ENCODE measurements around the gene POLA1. TPM values are rescaled to one million over a fixed set of nuclear protein-coding genes. Genes with fewer than 3 reads are reported as not detected.

POLA1 gene
- total RNA-seq, 1 donor from 2014 or later, result 76.5 TPM

DNA sequence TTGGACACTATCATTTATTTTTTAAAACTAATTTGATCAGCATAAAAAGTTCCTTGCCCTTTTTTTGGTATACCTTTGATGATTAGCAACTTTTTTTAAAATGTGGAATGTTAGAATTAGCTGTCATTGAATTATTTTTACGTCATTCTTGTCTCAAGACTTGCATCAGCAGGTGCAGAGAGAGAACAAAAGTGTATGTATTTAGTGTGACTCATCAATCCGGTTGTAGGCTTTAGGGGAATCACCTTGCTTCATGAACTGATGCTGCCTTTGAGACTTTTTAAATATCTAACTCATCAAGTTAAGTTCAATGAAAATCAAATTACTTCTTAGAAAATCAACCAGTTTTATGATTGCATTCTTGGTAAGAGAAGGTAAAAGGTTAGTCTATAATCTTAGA, 197.0 kb downstream of the POLA1 start:
- peaks cover 7% of the 10 kb centered on the region for H3K4me1 Mint-ChIP-seq
- no peak overlapping the region for H3K27ac Mint-ChIP-seq (ENCODE audit: unreplicated experiment)
- H3K9me3 Mint-ChIP-seq, result peaks cover 6% of the 10 kb centered on the region
- H3K4me3 Mint-ChIP-seq, result no peak overlapping the region
- no peak for DNase-seq (ENCODE audit: low read depth, low spot score)
- TF ChIP-seq, protein P1, sequence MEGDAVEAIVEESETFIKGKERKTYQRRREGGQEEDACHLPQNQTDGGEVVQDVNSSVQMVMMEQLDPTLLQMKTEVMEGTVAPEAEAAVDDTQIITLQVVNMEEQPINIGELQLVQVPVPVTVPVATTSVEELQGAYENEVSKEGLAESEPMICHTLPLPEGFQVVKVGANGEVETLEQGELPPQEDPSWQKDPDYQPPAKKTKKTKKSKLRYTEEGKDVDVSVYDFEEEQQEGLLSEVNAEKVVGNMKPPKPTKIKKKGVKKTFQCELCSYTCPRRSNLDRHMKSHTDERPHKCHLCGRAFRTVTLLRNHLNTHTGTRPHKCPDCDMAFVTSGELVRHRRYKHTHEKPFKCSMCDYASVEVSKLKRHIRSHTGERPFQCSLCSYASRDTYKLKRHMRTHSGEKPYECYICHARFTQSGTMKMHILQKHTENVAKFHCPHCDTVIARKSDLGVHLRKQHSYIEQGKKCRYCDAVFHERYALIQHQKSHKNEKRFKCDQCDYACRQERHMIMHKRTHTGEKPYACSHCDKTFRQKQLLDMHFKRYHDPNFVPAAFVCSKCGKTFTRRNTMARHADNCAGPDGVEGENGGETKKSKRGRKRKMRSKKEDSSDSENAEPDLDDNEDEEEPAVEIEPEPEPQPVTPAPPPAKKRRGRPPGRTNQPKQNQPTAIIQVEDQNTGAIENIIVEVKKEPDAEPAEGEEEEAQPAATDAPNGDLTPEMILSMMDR (conservative IDR thresholded peaks at IDR 0.05), result no peak
- no peaks in the 10 kb centered on the region for H3K27me3 Mint-ChIP-seq (ENCODE audit: low read depth)
- peaks cover 42% of the 10 kb centered on the region for H3K36me3 Mint-ChIP-seq (ENCODE audit: low read depth)

DNA sequence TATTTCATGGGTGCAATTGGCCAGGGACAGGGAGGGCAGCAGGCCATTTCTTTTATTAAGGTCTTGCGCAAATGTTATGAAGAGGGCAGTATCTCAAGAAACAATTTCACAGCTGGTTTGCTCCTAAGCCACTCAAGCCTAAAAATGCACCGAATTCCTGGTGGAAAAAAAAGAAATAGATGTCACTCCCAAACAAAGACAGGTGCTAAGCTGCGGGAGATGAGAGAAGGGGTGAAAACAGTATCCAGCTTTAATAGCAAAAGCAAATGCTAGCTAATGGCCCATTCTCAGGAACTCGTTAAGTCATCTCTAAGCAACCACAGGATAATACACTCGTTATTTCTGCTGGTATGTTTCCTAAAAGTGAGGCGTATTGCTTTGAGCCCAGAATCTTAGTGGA, 205.7 kb downstream of the POLA1 start:
- H3K9me3 Mint-ChIP-seq, result no peaks in the 10 kb centered on the region
- H3K4me1 Mint-ChIP-seq, result peaks cover 11% of the 10 kb centered on the region
- H3K4me3 Mint-ChIP-seq, result no peak overlapping the region
- H3K27ac Mint-ChIP-seq (ENCODE audit: unreplicated experiment), result peak overlapping the region; percentile 14
- DNase-seq (ENCODE audit: low read depth, low spot score), result no peak
- no peaks in the 10 kb centered on the region for H3K27me3 Mint-ChIP-seq (ENCODE audit: low read depth)
- H3K36me3 Mint-ChIP-seq (ENCODE audit: low read depth), result peaks cover 26% of the 10 kb centered on the region
- TF ChIP-seq, protein P1 (conservative IDR thresholded peaks at IDR 0.05), result no peak

DNA sequence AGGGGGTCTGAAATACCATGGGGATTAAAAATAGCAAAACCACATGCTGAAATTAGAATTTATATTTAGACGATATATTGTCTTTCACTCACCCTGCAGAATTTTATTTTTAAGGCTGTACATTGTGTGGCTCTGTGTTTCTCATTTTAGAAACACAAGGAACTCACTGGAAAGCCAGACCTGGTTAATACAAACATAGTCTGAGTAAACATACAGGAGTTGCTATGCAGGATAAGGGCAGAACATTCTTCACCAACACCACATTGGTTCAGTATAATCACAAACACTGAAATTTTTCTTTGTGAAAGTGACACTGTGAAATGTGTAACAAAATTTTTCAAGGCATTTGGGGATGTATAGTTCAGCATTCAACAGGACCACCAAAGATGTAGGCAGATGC, 206.5 kb downstream of the POLA1 start:
- Mint-ChIP-seq H3K9me3 (no peaks in the 10 kb centered on the region), H3K4me3 (no peak overlapping the region), H3K27ac (ENCODE audit: unreplicated experiment) (no peak overlapping the region), H3K27me3 (ENCODE audit: low read depth) (no peaks in the 10 kb centered on the region), H3K4me1 (peaks cover 9% of the 10 kb centered on the region), H3K36me3 (ENCODE audit: low read depth) (peaks cover 21% of the 10 kb centered on the region)
- TF ChIP-seq, protein P1 (conservative IDR thresholded peaks at IDR 0.05), result no peak
- DNase-seq (ENCODE audit: low read depth, low spot score), result no peak

DNA sequence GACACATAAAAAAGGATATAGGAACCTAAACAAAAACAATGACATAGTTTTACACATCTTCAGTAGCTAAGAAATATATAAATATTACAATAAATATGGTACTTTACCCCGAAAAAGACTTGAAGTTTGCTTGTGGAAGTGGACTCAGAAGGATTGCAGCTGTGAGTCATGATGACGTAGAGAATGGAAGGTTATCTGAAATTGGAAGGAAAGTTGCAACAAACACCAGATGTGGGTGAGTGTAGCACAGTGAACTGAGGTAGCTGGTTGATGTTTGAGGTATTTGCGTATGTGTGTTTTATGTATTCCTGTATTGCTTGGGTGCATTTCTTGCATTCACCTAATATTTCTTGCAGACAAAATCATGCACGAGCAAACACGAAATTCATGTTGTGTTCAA, 209.1 kb downstream of the POLA1 start:
- DNase-seq (ENCODE audit: low read depth, low spot score), result no peak
- Mint-ChIP-seq H3K27ac (ENCODE audit: unreplicated experiment) (peak overlapping the region; percentile 88), H3K9me3 (no peaks in the 10 kb centered on the region), H3K27me3 (ENCODE audit: low read depth) (no peaks in the 10 kb centered on the region), H3K4me1 (no peaks in the 10 kb centered on the region), H3K4me3 (no peak overlapping the region), H3K36me3 (ENCODE audit: low read depth) (peaks cover 28% of the 10 kb centered on the region)
- TF ChIP-seq, protein P1 (conservative IDR thresholded peaks at IDR 0.05), result no peak

DNA sequence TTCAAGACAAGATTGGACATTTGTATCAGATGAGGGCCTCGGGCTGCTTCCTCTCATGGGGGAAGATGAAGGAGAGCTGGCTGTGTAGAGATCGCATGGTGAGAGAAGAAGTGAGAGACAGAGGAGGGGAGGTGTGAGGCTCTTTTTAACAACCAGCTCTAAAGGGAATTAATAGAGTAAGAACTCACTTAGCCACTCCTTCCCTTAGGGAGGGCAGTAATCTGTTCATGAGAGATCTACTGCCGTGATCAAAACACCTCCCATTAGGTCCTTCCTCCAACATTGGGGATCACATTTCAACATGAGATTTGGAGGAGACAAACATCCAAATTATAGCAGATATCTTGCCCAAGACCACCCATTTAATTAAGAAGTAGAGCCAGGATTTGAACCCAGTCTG, 225.0 kb downstream of the POLA1 start:
- Mint-ChIP-seq H3K36me3 (ENCODE audit: low read depth) (peaks cover 8% of the 10 kb centered on the region), H3K4me1 (peaks cover 5% of the 10 kb centered on the region), H3K9me3 (no peaks in the 10 kb centered on the region), H3K4me3 (no peak overlapping the region), H3K27ac (ENCODE audit: unreplicated experiment) (no peak overlapping the region), H3K27me3 (ENCODE audit: low read depth) (no peaks in the 10 kb centered on the region)
- TF ChIP-seq, protein P1 (conservative IDR thresholded peaks at IDR 0.05), result no peak
- DNase-seq (ENCODE audit: low read depth, low spot score), result no peak

DNA sequence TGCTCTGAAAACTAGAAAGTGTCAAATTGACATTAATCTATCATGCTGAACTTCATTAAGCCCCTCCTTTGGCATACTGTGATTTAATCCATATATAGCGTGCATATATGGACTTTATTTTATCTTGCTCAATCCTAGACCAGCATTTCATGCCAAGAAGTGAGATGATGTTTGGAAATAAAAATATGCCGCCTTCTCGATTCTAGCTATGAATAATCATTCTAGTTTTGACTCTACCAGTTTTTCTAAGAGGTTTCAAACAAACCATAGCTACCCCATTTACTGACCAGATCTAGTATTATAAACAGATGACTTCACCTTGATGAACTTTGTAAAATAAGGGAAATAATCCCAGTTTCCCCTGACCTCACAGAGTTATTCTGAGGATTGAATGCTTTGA, 227.1 kb downstream of the POLA1 start:
- Mint-ChIP-seq H3K4me1 (peaks cover 5% of the 10 kb centered on the region), H3K27ac (ENCODE audit: unreplicated experiment) (no peak overlapping the region), H3K36me3 (ENCODE audit: low read depth) (peaks cover 16% of the 10 kb centered on the region), H3K27me3 (ENCODE audit: low read depth) (no peaks in the 10 kb centered on the region), H3K9me3 (no peaks in the 10 kb centered on the region), H3K4me3 (no peak overlapping the region)
- TF ChIP-seq, protein P1 (conservative IDR thresholded peaks at IDR 0.05), result no peak
- DNase-seq (ENCODE audit: low read depth, low spot score), result no peak
